GM23248 (cell line): ENCODE measurements around the gene DNAI2.

ENCODE experiments used
- EZH2 ChIP-seq: fragments of 200-600 bp; sonication (generic); IDR thresholded peaks from 2 replicates; pipeline ENCODE4 v1.6.1; 2018; ENCODE audit warnings: antibody characterized with exemption, mild to moderate bottlenecking; ENCODE audit not compliant: insufficient read depth, poor library complexity, severe bottlenecking
- EZH2phosphoT487 ChIP-seq: fragments of 200-600 bp; sonication (generic); IDR thresholded peaks from 2 replicates; pipeline ENCODE4 v1.6.1; 2018; ENCODE audit warnings: antibody characterized with exemption, moderate library complexity, mild to moderate bottlenecking, low read depth; ENCODE audit not compliant: insufficient read depth

- TF ChIP-seq EZH2phosphoT487 (no peak), EZH2 (no peak)
These were observed 2.0 kb downstream of the DNAI2 start for GRCh38 chr17:74276051-74276476.
